Type B pancreatic cell (in vitro differentiated cells): ENCODE measurements around the gene NOL4L. TPM values are rescaled to one million over a fixed set of nuclear protein-coding genes. Genes with fewer than 3 reads are reported as not detected.
A peak's percentile ranks its signal among the peaks of the same experiment; 100 is the strongest.

Source experiments
- DNase-seq: peaks from one replicate; pipeline ENCODE4 v3.0.0; 2021; ENCODE audit warnings: mixed read lengths; ENCODE audit not compliant: unreplicated experiment; ENCODE audit errors: extremely low spot score
- H3K27ac Mint-ChIP-seq: 2 replicates; pipeline ENCODE4 v1.8.0; 2021; ENCODE audit warnings: mild to moderate bottlenecking, mixed read lengths
- H3K27me3 Mint-ChIP-seq: 2 replicates; pipeline ENCODE4 v1.8.0; 2021; ENCODE audit warnings: mixed read lengths
- H3K36me3 Mint-ChIP-seq: 2 replicates; pipeline ENCODE4 v1.8.0; 2021; ENCODE audit warnings: mixed read lengths
- H3K4me1 Mint-ChIP-seq: one replicate; pipeline ENCODE4 v1.8.0; 2021; ENCODE audit warnings: mixed read lengths; ENCODE audit not compliant: unreplicated experiment
- H3K4me3 Mint-ChIP-seq: 2 replicates; pipeline ENCODE4 v1.8.0; 2021; ENCODE audit warnings: mild to moderate bottlenecking, mixed read lengths
- H3K9me3 Mint-ChIP-seq: 2 replicates; pipeline ENCODE4 v1.8.0; 2021; ENCODE audit warnings: mixed read lengths
- total RNA-seq: library from RNA; stranded (reverse); gene quantifications from 2 replicates; pipeline ENCODE4 v1.2.1, GENCODE V29; 2021; ENCODE audit warnings: low replicate concordance
- TF ChIP-seq, protein P1 (sequence below): fragments of 200-600 bp; sonication (generic); conservative IDR thresholded peaks from 2 replicates; pipeline ENCODE4 v1.5.0; 2021; ENCODE audit warnings: antibody characterized with exemption, mild to moderate bottlenecking

Gene NOL4L
- total RNA-seq, 1 donor from 2014 or later: 44.5 TPM

DNA sequence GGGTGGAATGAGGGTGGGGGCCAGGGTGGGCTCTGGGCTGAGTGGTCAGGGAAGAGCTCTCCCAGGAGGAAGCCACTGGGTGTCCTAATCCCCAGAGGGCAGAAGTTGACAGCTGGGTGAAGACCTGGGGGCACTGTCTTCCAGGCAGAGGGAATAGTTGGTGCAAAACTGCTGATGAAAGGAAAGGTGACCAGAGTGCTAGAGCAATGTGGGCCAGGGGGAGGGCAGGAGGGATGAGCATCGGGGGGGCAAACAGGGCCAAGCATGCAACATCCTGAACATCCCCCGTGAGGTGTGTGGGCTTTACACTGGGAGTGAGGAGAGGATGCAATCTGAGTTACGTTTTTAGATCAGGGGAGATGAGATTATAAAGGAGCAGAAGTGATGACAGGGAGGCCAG lies 97.8 kb downstream of the NOL4L start:
- DNase-seq: no peak
- TF ChIP-seq, protein P1, sequence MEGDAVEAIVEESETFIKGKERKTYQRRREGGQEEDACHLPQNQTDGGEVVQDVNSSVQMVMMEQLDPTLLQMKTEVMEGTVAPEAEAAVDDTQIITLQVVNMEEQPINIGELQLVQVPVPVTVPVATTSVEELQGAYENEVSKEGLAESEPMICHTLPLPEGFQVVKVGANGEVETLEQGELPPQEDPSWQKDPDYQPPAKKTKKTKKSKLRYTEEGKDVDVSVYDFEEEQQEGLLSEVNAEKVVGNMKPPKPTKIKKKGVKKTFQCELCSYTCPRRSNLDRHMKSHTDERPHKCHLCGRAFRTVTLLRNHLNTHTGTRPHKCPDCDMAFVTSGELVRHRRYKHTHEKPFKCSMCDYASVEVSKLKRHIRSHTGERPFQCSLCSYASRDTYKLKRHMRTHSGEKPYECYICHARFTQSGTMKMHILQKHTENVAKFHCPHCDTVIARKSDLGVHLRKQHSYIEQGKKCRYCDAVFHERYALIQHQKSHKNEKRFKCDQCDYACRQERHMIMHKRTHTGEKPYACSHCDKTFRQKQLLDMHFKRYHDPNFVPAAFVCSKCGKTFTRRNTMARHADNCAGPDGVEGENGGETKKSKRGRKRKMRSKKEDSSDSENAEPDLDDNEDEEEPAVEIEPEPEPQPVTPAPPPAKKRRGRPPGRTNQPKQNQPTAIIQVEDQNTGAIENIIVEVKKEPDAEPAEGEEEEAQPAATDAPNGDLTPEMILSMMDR: no peak
- Mint-ChIP-seq H3K4me3 (no peak overlapping the region), H3K4me1 (peaks cover 19% of the 10 kb centered on the region), H3K27me3 (peaks cover 4% of the 10 kb centered on the region), H3K36me3 (no peaks in the 10 kb centered on the region), H3K9me3 (no peaks in the 10 kb centered on the region), H3K27ac (no peak overlapping the region)

DNA sequence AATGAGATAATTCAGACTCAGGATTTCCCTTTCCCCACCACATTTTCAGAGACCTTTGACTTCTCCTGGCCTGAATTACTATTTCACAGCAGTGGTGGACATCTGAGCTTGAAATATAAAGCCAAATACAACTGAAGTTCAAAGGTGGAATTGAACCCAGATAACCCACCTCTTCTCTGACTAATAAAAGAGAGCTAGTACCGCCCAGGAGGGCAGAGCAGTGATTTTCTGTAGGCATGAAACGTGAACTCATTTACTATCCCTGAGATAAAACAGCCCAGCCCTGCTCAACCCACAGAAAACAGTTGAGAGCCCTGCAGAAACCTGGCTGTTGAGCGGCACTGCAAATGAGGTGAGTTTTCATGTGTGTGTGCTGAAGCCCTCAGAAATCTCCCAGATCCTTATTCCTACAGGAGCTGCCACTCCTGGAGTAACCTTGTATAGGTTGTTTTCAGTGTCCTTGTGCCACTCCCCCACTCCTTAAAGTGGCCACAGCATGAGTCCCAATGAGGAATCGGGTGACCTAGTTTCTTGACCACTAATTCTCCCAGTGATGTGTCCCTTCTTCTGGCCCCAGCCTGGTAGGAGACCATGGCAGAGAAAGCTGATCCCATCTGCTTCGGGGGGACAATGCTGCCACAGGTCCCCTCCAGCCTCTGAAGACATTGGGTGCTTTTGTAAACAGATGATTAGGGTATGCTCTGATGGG lies 99.2 kb downstream of the NOL4L start:
- Mint-ChIP-seq H3K27me3 (peaks cover 4% of the 10 kb centered on the region), H3K4me1 (peaks cover 25% of the 10 kb centered on the region)

DNA sequence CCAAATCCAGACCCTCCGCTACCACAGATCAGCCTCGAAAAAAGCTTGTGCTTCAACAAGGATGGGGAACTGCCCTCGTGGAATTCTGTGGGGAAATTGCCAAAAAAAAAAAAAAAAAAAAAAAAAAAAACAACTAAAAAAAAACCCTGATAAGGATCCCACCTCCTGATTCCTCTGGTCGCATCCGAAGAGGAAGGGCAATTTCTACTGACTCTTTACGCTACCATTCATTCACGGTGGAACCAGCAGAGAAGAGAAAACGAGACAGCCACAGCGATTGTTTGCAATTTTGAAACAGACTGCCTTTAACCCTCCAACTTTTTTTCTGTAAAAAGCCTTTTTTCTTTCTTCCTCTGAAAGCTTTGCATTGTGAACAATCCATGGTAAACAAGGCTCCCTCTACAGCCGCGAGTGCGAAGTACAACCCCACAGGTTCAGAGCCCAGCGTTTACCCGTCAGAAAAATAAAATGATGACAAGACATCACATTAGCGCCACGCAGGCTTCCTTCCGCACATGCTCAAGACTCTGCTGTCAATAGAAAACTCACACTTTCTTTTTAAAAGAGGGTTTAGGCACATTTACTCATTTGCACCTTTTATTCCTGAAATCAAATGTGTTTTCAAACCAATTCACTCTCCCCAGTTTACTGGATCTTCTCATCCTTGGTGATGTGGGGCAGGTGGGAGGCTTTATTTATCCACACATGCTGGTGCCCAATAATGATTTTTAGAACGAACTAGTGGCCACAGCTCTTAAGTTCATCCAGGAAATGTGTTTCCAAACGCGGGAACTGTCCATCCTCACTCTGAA lies 100.0 kb downstream of the NOL4L start:
- no peaks in the 10 kb centered on the region for H3K36me3 Mint-ChIP-seq
- DNase-seq: peak; percentile 84
- TF ChIP-seq, protein P1: peak; percentile 89
- H3K4me1 Mint-ChIP-seq: peaks cover 33% of the 10 kb centered on the region
- H3K9me3 Mint-ChIP-seq: no peaks in the 10 kb centered on the region
- peak overlapping the region; percentile 98 for H3K4me3 Mint-ChIP-seq
- H3K27ac Mint-ChIP-seq: peak overlapping the region; percentile 97
- peaks cover 4% of the 10 kb centered on the region for H3K27me3 Mint-ChIP-seq

More for the DNA sequence above, 99.2 kb downstream of the NOL4L start:
- H3K9me3 Mint-ChIP-seq: no peaks in the 10 kb centered on the region
- TF ChIP-seq, protein P1: no peak
- DNase-seq: no peak
- H3K4me3 Mint-ChIP-seq: peak overlapping the region; percentile 98
- H3K27ac Mint-ChIP-seq: peak overlapping the region; percentile 97
- no peaks in the 10 kb centered on the region for H3K36me3 Mint-ChIP-seq

DNA sequence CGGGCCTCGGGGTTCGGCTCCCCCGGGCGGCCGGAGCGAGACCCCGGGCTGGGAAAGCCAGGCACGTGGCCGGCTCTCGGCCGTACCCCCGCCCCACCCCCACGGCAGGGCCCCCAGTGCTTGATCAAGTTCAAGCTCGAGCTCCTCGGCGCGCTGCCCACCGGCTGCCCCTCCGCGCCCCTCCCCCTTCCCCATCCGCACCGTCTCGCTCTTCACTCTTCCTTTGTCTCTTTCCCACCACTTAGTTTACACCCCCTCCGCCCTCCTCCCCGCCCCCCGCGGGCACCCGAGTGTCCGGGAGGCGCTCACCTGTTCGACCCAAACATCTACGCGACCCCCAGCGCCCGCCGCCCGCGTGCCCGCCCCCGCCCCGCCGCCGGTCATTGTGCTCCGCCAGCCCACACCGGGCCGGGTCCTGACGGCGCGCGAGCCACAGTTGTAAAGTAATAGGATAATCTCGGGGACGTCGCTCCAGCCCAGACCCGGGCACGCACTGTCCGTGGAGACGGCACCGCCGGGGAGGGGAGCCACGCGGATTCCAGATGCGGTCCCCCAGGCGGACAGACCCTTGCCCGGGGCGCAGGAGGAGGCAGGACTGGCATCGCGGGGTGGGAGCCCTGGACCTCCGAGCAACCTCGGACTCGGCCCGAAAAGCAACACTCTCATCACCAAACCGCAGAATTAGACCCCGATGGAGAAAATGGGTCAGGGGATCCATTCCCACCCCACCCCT lies 100.7 kb downstream of the NOL4L start:
- DNase-seq: peak; percentile 87
- TF ChIP-seq, protein P1: no peak
- peaks cover 41% of the 10 kb centered on the region for H3K4me1 Mint-ChIP-seq

DNA sequence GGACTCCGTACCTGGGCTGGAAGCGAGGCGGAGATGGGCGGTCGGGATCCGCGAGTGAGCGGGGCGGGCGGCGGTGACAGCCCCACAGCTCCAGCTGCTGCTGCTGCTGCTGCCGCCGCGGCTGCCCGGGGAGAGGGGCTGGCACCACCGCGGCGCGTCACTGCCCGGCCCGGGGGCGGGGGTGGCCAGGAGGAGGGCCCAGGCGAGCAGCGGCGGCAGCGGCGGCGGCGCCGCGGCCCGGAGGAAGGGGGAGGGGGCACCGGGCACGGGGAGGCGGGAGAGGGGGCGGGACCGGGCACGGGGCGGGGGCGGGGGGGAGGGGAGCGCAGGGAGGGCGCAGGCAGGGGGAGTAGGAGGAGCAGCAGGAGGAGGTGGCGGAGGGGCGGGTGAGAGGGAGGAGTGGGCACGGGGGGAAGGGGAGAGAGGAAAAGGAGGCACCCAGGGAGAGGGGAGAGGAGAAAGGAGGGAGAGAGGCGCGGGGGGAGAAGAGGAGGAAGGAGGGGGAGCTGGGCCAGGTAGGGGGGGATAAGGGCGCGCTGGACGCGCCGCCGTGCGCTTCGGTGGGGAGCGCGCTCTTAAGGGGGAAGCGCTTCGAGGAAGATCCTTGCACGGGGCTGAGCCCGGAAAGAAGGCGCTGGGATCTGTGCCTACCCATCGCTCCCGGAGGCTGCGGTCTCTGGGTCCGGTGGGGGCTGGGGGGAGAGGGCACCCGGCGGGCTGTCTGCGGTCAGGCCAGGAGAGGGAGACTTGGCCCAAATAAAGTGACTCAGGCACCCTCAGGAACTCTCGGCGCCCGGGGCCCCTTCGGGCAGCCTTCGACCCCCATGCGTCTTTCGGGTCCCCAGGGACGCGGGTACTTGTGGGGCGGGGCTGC lies 101.5 kb downstream of the NOL4L start:
- no peaks in the 10 kb centered on the region for H3K9me3 Mint-ChIP-seq
- peak overlapping the region; percentile 89 for H3K4me3 Mint-ChIP-seq
- peaks cover 49% of the 10 kb centered on the region for H3K4me1 Mint-ChIP-seq
- TF ChIP-seq, protein P1: peak; percentile 46
- no peaks in the 10 kb centered on the region for H3K36me3 Mint-ChIP-seq
- DNase-seq: peak; percentile 92
- peaks cover 4% of the 10 kb centered on the region for H3K27me3 Mint-ChIP-seq
- H3K27ac Mint-ChIP-seq: peak overlapping the region; percentile 80

More for the DNA sequence above, 100.7 kb downstream of the NOL4L start:
- H3K27me3 Mint-ChIP-seq: peaks cover 4% of the 10 kb centered on the region
- H3K36me3 Mint-ChIP-seq: no peaks in the 10 kb centered on the region
- H3K27ac Mint-ChIP-seq: peak overlapping the region; percentile 97
- H3K4me3 Mint-ChIP-seq: peak overlapping the region; percentile 98
- no peaks in the 10 kb centered on the region for H3K9me3 Mint-ChIP-seq
